Measurements from ENCODE around the gene TAAR1.

TAAR1 gene

GRCh38 chr6:132623106-132623845, 35.7 kb downstream of the TAAR1 start:
- no peak overlapping the region for H3K4me3 ChIP-seq (ENCODE audit: control insufficient read depth, low read depth, low read length)
- TF ChIP-seq, protein P1, sequence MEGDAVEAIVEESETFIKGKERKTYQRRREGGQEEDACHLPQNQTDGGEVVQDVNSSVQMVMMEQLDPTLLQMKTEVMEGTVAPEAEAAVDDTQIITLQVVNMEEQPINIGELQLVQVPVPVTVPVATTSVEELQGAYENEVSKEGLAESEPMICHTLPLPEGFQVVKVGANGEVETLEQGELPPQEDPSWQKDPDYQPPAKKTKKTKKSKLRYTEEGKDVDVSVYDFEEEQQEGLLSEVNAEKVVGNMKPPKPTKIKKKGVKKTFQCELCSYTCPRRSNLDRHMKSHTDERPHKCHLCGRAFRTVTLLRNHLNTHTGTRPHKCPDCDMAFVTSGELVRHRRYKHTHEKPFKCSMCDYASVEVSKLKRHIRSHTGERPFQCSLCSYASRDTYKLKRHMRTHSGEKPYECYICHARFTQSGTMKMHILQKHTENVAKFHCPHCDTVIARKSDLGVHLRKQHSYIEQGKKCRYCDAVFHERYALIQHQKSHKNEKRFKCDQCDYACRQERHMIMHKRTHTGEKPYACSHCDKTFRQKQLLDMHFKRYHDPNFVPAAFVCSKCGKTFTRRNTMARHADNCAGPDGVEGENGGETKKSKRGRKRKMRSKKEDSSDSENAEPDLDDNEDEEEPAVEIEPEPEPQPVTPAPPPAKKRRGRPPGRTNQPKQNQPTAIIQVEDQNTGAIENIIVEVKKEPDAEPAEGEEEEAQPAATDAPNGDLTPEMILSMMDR (IDR thresholded peaks at IDR 0.05; ENCODE audit: control insufficient read depth, insufficient read depth, low read depth, low read length, missing control alignments): no peak
- no peak for DNase-seq (ENCODE audit: low read depth)

GRCh38 chr6:132616677-132617076, 42.3 kb downstream of the TAAR1 start:
- no peak for DNase-seq (ENCODE audit: low read depth)
- no peak overlapping the region for H3K4me3 ChIP-seq (ENCODE audit: control insufficient read depth, low read depth, low read length)
- TF ChIP-seq, protein P1 (IDR thresholded peaks at IDR 0.05; ENCODE audit: control insufficient read depth, insufficient read depth, low read depth, low read length, missing control alignments): no peak

DNA sequence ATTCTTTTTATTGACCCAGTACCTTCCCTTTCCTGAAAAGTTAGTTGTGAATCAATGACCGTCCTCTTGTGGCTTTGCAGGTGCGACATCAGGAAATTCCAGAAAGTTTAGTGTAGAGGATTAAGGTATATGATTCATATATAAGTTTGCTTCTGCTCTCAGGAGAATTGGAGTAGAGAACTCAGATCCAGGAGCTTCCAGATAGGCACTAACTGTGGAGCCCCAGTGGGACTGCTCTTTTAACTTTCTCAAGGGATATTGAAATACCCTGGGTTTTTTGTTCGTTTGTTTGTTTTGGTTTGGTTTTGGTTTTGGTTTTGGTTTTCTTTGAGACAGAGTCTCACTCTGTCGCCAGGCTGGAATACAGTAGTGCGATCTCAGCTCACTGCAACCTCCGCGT, 44.4 kb downstream of the TAAR1 start:
- no peak overlapping the region for H3K4me3 ChIP-seq (ENCODE audit: control insufficient read depth, low read depth, low read length)
- DNase-seq (ENCODE audit: low read depth): no peak
- TF ChIP-seq, protein P1 (IDR thresholded peaks at IDR 0.05; ENCODE audit: control insufficient read depth, insufficient read depth, low read depth, low read length, missing control alignments): no peak

GRCh38 chr6:132612449-132613108, 46.4 kb downstream of the TAAR1 start:
- TF ChIP-seq, protein P1 (IDR thresholded peaks at IDR 0.05; ENCODE audit: control insufficient read depth, insufficient read depth, low read depth, low read length, missing control alignments): no peak
- H3K4me3 ChIP-seq (ENCODE audit: control insufficient read depth, low read depth, low read length): no peak overlapping the region
- DNase-seq (ENCODE audit: low read depth): no peak

- TF ChIP-seq, protein P1 (IDR thresholded peaks at IDR 0.05; ENCODE audit: control insufficient read depth, insufficient read depth, low read depth, low read length, missing control alignments): no peak
- DNase-seq (ENCODE audit: low read depth): no peak
- H3K4me3 ChIP-seq (ENCODE audit: control insufficient read depth, low read depth, low read length): no peak overlapping the region
Measured at GRCh38 chr6:132611616-132612015, 47.4 kb downstream of the TAAR1 start.

DNA sequence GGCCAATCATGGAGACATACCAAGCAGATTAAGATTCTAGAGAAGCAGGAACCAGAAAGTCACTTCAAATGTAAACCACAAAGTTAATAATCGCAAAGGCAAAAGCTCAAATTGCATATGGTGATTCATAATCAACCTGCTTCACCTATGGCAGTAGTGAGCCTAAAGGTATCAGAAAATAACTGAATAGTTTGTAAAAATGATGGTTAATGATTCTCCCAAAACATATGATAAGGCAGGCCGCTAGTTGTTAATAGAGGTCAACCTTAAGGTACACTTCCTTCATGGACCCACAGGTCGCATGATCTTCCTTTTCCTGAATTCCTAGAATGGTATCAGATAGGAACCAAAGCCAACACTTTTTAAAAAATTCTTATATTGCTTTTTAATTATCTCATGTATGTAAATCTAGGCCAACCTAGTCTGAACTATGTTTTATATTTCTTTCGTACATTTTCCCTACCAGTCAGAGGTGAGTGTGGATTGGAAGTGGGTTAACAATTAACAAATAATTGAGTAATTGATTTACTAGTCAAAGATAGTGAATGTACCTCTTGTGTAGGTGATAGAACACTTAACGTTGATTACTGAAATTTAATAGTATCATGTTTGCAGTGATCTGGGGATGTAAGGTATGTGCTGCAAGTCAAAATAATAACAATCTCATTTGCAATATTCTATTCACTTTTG, 51.3 kb downstream of the TAAR1 start:
- TF ChIP-seq, protein P1 (IDR thresholded peaks at IDR 0.05; ENCODE audit: control insufficient read depth, insufficient read depth, low read depth, low read length, missing control alignments): no peak
- H3K4me3 ChIP-seq (ENCODE audit: control insufficient read depth, low read depth, low read length): no peak overlapping the region
- DNase-seq (ENCODE audit: low read depth): no peak

Measured in AG09309 (cell line).